Iris pigment epithelial cell (primary cell): ENCODE data around the gene FILIP1.
A peak's percentile ranks its signal among the peaks of the same experiment; 100 is the strongest.
"Not testable (repeated sequence)": the region's sequence is repeated elsewhere in the genome, so short reads cannot be mapped to it uniquely, and the experiment has no call there.

ENCODE experiments used
- DNase-seq: peaks from one replicate; pipeline ENCODE4 v3.0.0-alpha.2; 2011; ENCODE audit warnings: low read depth

The FILIP1 gene

DNA sequence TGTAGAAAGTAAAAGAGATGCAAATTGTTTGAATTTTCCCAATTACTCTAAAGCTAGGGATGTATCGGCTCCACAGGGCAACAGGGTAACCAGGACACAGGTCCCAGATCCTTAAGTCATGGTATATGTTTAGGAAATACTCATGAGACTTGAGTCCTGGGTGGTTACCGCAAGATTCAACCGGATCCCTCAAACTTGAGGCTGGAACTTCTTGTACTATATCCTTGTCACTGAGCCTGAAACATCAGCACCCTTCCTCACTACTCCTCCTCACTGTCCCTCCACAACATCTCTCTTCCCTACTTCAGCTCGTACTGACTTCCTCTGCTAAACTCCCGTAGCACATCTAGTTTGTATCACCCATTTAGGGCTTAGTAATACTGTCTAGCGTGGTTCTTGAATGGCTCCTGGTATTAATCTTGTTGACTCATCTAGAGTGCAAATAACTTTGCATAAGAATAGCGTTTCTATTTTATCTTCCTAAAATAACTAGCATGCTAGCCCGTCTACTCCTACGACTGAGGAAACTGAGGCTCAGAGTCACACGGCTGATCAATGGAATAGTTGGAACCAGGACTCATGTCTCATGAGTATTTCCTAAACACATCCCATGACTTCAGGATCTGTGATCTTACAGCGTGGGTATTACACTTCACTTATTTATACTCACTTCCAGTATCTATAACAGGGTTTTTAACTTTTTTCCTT, 72.1 kb downstream of the FILIP1 start:
- peak; percentile 21 for DNase-seq

DNA sequence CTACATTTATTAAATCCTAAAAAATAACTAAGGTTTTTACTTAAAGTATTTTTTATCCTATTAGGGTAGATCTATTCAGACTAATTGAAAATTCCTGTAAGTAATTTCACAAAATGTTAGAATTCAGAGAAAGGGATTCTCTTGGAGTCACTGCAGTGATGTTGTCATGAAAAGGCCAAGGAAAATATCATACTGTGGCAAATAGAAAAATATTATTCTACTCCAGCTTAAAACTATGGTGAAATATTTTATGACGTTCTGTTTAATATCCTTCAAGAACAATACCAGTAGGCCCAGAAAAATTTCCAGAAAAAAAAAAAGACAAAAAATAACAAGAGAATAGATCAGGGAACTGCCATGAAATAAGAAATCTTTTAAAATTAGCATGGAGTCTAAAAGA, 73.6 kb downstream of the FILIP1 start:
- DNase-seq, result no peak

DNA sequence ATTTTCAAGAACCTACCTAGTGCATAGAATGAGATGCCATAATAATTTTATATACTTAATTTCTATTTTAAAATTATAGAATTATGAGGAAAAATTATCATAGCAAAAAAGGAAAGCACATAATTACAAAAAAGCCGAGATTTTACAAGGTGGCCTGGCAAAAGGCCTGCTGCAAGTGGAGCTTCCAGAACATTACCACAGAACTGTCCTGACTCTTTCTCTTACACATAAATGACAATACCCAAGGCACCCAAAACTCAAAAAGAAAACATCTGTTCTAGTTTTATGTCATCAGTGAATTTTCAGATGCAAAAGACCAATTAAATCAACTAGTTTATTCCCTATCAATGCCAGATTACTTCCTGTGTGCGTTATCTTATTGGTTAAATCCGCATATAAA, 74.2 kb downstream of the FILIP1 start:
- no peak for DNase-seq

DNA sequence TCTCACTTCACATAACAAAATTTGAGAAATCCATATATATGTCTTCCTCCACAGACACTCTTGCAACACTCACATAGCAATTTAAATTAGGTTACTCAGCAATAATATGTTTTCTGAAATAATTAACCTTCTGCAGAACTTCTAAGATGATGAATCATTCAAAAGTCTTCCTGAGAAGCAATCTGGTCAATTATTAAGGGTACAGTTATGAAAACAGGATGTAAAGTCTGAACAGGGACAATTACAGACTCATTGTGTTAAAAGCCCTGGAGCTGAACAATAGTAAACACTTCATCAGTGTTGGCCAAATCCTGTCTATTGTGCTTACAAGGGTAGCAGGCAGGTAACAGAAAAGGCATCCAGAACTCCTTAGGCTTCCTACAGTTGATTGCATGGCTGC, 75.4 kb downstream of the FILIP1 start:
- peak; percentile 44 for DNase-seq

DNA sequence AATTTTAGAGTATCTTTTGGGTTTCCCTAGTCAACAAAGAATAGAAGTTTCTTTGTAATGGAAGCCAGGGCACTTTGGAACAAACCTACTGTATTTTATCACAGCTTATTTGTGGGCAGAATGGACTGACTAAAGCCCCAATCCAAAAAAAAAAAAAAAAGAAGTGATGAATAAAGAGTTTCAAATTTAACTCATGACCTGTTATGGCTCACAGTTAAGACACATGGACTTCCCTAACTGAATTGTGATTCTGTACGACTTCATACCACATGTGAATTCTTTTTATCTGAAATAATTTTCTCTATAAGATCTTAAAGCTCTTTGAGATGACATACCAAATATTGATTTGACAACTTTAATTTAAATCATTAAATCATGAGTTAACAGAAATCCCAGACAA, 77.2 kb downstream of the FILIP1 start:
- no peak for DNase-seq

DNA sequence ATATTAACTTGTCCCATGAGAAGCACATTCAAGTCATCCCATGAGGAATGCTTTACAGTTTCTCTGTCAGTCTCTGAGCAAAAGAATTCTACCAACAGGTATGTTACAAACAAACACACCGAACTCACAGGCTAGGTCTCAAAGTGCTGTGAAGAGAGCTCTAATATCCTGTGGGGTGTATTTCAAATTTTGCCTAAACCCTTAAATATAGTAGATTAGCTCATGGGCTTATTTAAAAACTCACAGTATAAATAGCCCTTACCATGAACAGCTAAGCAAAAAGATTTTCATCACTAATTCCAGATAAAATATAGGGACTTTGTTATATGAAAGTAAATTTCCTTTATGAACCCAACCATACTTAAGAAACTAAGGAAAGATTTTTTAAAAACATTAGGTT, 77.8 kb downstream of the FILIP1 start:
- no peak for DNase-seq

DNA sequence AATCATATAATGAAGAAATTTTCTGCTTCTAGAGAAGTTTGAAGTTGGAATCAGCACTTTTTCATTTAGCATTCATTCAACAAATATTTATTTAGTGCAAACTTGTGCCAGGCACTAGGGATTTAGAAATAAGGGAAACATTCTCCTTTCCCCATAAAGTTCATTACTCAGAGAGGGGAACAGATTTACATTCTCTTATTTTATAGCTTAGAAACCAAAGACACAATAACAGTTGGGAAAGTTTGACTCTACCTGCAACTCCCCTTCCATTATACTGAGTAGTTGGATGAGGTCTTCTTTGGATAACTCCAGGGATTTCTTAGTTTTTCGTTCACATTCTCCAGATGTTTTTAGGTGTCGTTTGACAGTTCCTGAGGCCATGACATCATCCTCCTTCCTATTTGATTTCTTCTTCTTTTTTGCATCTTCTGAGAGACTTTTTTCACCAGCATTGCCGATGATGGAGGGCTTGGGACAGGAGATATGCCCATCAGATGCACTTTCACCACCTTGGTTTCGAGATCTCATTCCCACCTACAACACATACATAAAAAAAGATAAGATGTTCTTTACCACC, 79.1 kb downstream of the FILIP1 start:
- DNase-seq, result no peak

DNA sequence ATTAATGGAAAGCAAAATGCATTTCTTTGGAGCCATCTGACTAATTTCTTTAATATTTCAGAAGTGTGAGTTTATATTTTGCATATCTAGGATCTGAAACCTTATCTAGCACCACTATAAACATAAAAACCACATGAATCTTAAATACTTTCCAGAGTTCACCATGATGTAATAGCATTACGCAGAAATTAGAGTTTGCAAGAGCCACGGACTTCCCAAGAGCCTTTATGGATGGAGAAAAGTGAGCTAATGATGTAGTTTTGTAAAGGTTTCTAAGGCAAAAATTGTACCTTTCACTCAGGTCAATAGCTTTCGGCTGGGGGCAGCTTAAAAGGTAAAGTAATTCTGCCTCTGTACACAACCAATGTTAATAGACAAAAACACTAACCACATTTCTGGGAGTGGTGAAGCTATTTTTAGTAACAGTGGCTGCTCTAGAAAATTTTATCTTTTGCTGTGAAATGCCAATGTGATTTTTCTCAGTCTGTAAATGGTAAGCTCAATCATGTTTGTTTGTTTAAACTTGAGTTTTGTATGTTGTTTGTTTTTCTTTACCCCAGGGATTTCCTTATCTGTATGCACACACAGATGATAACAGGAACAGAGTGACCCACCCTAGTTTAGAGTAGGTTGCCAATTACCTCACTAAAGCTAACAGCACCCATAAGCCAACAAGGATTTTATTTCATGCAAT, 80.5 kb downstream of the FILIP1 start:
- DNase-seq, result peak; percentile 93

DNA sequence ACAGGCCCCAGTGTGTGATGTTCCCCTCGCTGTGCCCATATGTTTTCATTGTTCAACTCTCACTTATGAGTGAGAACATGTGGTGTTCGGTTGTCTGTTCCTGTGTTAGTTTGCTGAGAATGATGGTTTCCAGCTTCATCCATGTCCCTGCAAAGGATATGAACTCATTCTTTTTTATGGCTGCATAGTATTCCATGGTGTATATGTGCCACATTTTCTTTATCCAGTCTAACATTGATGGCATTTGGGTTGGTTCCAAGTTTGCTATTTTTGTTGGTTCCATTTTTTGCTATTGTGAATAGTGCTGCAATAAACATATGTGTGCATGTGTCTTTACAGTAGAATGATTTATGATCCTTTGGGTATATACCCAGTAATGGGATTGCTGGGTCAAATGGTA, 83.0 kb downstream of the FILIP1 start:
- DNase-seq, result not testable (repeated sequence)

DNA sequence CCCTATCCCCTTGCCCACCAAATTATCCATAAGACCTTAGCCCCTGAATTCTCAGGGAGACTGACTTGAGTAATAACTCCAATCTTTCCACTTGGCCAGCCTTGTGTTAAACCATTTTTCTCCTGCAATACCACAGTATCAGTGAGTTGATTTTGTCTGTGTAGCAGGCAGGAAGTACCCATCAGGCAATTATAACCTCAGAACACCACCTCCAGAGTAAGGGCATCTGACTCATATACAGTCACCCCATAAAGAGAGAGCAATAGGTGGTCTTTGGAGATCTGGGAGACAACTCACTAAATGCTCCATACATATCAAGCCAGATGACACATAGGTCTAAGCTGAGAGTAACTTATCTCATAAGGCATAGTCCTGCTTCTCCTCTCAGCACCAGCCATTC, 83.7 kb downstream of the FILIP1 start:
- DNase-seq, result peak; percentile 11

DNA sequence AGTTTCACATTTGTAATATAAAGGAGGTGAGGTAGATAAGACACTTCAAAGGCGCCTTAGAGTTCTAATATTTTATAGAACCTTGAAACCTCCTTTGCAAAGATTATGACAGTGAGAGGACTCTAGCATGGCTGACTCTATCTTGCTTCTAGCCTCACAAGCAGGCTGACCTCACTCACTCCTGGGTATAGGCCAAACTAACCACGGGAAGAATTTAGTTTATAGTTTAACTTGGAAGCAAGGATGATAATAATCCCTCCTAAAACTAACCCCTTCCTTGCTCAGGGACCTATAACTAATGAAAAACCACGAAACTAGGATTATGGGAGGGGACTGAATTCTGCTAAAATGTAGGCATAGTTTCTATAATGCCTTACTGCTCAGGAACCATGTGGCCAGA, 84.3 kb downstream of the FILIP1 start:
- peak; percentile 61 for DNase-seq

DNA sequence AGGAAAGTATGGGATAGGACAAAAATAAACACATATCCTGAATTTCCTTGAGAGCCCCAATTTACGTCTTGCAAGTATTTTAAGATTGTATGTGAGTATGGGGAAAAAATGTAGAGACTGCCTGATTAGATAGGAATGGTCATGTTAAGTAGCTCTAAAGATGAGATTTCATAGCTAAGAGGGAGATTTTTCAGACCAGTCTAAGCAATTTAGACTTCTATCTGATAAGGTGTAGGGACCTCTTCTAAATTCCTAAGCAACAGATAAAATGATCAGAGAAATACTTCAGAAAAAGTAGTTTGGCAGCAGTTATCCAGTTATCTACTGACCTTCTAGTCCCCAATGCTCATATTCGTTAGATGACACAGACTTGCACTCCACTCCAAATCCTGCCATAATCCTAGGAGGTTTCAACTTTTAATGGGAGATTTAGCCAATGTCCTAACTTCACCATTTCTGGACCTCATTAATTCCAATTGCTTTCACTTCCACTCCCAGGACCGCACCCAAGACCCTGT, 90.0 kb downstream of the FILIP1 start:
- DNase-seq, result no peak

DNA sequence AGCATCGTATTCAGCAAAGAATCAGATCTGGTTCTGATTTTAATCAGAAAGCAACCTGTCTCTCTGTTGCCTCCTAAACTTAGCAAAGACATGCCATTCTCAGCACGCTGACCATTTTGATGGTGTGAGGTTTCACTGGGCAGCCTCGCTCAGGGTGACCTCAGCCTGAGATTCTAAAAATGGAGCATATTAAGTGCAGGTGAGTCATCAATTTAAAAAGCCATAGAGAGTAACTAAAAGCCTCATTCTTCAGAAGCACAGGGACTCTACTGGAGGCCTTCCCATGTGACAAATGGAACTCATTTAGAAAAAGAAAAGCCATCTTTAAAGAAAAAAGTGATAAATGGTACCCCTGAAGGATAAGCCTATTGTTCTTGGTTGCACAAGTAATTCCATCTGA, 91.3 kb downstream of the FILIP1 start:
- peak; percentile 65 for DNase-seq

DNA sequence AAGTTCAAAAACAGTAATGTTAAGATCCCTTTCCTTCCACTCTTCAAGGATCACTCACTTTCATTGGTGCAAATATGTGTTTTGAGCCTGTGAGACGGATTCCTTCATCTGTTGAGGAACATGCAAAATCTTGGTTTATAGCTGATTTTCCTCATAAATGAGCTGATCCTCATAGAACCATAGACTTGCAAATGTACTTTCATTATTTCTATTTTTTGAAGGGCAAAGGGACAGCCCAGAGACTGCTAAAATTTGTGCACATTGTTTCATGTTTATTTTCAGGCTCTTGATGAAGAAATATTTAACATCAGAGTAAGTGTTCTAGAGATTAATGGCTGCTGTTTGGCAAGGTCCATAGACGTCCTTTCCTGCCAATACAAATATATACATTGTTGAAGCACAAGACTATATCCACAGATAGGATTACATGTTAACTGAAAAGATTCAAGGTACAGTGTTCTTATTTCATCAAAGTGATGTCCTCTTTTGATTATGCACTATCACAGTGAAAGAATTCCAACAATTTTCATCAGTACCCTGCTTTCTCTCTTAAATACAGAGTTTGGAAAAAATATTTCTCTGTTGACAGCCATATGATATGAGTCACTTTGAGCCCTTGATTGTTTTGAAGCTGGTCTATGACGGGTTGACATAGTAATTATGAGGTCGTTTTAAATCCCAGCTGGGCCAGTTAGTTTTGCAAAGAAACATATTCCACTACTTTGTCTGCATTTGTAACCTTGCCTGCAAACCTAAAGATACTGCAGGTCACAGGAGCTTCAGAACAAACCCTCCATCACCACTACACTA, 95.7 kb downstream of the FILIP1 start:
- peak; percentile 48 for DNase-seq

DNA sequence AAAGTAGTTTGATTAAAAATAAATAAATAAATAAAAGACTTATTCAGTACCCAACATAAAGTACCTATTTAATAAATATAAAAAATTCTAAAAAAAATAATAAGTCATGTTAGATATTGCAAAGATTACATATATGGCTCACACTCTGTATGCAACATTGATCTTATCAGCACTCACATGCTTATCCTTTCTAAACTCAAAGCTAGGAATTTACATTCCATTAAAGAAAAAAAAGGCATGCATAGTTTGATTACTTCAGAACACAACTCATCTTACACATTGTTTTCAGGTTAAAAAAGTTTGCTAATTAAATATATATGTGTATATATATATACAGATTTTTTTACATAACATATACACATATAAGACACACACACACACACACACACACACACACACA, 96.4 kb downstream of the FILIP1 start:
- DNase-seq, result no peak

DNA sequence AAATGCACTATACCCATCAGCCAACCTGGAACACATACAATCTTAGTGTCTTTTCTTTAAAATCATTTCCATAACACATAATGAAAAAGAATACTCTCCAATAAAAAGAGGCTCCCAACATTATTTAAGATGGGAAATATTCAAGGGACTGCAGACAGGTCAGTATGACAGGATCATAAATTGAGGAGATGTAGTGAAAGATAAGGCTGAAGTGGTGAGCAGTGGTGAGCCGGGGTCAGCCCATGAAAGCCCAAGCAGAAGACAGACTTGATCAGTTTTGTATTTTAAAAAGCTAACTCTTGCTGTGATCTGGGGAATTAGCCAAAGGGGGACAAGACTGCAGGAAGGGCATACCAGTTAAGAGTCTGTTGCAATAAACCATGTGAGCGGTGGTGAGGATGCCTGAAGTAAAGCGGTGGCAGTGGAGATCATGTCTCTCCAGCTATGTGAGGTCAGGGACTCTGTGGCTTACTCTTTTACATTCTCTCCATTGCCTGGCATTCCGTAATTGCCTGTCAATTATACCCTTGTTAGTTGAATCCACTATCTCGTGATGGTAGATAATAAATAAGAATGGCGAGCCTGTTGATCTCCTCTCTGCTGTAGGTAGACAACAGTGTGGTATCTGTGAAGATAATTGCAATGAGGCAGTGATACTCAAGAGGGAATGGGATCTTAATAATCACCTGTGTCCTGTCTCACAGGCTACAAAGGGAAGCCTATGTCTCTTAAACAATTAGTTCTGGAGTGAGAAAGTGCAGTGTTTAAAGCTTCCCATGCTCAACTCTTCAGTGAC, 97.4 kb downstream of the FILIP1 start:
- peak; percentile 37 for DNase-seq

DNA sequence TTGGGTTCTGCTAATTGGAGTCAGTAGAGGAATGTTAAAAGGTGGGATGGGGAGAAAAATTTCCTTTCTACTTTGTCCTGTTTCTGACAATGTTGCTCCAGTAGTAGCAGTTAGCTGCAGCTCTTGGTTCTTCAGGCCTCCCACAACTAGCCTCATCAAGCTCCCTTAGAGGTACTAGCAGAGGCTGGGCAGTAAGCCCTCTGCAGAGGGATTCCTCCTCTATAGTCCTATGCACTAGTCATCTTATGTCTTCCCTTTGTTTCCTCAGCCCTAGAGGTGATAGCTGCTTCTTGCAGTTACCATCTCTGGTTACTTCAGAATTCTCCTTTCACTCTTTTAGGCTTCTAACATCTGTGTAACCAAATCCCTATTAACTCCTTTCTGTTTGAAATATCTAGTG, 99.8 kb downstream of the FILIP1 start:
- no peak for DNase-seq

DNA sequence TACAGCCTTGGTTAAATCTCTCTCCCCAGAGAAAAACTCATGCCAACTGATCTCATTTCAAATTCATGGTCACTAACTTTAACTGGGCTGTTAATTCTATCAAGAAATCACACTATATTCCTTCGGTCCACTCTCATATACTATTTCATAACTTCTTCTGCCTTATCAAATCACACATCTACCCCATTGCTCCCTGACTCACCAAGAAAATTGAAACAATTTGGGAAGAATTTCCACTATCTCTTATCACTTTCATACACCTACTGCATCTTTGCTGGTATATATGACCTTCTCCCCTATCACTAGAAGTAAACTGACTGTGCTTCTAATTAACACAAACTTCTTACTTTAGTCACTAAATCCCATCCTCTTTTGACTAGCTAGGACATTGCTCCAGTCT, 102.3 kb downstream of the FILIP1 start:
- DNase-seq, result no peak

DNA sequence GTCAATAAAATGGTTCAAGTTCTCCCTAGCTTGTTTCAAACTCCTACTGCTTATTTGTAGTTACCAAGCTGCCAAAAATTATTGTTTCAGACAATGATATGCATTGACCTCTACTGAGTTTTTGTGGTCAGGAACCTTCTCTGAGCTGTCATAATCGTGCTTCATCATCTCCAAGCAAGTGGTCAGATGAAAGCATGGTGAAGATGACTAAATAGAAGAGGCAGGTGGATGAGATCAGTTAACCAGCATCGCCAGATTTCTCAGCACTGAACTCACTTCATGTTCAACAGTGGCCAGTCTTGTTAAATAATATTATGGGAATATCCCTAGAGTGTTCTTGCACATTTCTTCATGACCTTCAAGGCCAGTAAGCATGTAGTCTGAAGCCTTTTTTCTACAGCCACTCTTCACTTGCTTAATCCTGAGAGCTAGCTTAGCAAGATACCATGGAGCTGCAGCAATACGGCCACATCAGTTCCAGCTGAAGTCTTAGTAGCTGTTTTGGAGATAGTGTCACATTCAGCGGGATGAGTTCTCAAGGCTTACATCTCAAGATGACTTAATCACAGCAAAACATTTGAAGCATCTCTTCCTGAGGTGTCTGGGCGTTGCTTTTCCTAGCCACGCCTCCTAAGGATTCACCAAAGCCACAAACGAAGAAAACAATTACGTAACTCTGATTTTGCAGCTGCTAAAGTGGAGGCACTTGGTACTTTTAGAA, 107.4 kb downstream of the FILIP1 start:
- peak; percentile 86 for DNase-seq

DNA sequence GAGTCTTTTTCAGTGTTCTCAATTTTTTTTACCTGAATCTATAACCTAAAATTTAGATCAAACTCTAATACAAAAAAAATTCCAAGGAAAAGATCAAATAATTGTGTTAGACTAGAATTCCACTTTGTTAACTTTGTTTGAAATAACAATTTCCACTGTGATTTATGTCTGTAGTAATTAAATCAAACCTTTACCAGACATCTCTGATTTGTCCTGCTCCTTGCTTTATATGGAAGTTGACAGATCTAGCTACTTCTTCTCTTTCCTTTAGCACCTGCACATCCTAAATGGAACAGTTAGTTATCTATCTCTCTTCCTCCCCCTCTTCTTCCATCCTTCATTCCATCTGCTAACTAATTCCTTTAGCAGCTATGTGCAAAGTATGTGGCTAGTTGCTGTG, 109.5 kb downstream of the FILIP1 start:
- DNase-seq, result no peak

DNA sequence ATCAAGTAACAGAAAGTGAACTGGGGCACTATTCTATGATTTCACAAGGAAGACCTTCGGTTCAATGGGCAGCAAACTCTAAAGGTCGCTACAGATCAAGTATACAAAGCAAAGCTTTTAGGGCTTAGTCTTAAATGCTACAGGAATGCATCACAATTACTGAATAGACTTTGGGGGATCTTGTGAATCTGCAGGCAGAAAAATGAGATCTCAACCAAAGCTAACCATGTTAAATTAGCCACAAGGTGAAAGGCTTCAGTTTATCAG, 111.0 kb downstream of the FILIP1 start:
- DNase-seq, result no peak
